ENCODE results near the gene CCDC78. TPM values are rescaled to one million over a fixed set of nuclear protein-coding genes. Genes with fewer than 3 reads are reported as not detected.
A peak's percentile ranks its signal among the peaks of the same experiment; 100 is the strongest.
"Not testable (repeated sequence)": the region's sequence is repeated elsewhere in the genome, so short reads cannot be mapped to it uniquely, and the experiment has no call there.

The CCDC78 gene
- total RNA-seq, 1 donor from 2014 or later = 0.26 TPM

DNA sequence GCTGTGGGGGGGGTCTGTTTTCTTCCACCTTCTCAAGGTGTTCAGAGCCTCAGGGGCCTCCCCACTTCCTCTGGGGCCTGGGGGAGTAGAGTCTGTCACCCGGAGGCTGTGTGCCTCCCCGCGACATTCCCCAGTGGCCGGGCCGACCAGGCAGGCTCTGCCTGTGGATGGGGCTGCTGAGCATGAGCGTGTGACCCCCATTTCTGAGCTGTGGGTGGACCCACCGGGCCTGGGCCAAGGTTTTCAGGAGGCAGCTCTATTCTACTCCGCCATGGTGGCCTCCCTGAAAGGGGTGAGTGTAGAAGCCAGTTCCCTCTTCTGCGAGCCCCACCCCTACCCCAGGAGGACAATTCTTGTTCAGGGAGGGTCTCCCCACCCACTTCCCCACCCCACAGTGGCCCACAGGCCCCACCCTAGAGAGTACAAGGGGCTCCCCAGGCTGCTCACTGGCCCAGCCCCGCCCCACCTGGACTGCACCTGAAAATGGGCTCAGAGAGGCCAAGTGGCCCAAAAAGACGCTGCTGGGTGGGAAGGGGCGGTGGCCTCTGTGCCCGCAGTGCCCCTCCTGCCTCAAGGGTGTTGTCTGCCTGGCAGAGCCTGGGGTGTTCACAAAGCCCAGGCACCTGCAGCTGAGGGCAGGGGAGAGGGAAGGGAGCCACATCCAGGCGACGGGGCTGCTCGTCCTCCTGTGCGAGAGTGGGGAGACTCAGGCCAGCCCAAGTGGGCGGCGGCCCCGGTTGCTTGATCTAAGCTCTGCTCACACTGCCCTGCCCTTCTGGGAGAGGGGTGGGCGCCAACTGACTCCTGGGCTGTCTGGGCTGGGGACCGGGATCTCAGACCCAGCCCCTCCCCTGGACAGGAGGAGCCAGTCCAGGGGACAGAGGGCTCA, 35.6 kb upstream of the CCDC78 start:
- no peak for DNase-seq (ENCODE audit: low read depth in 2 of 2)

DNA sequence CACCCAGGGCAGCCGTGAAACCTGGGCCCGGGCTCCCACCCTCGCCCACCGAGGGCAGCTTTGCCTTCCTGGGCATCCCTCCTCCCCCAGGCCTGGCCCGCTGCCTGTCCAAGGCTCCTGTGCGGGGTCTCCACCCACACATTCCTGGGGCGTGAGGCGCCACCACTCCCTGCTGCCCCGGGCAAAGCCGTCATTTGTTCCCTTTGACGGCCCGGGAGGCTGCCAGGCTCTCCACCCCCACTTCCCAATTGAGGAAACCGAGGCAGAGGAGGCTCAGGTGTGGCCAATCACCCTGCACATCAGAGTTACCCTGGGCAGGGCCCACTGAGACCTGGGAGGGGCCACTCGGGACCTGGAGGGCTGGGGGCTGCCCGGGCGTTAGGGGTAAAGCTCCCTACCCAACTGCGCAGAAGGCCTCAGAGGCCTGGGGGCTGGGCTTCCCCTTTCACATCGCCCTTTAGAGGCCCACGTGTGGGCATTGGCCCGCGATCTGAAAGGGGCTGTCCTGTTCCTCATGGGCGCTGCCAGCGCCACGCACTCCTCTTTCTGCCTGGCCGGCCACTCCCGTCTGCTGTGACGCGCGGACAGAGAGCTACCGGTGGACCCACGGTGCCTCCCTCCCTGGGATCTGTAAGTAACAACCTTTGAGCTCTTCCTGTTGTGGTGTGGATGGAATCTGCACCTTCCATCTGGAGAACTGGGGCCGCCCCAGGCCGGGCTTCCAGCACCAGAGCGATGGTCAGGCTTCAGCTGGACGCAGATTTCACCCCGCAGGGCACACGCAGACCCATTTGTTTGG, 34.5 kb upstream of the CCDC78 start, which contains the start of gene MSLN:
Gene MSLN, plus strand, starts transcription at position 190 of the 799 bp plus-strand sequence. CDS start 1,947 bp downstream, outside the sequence.
- DNase-seq (ENCODE audit: low read depth in 2 of 2) = no peak

DNA sequence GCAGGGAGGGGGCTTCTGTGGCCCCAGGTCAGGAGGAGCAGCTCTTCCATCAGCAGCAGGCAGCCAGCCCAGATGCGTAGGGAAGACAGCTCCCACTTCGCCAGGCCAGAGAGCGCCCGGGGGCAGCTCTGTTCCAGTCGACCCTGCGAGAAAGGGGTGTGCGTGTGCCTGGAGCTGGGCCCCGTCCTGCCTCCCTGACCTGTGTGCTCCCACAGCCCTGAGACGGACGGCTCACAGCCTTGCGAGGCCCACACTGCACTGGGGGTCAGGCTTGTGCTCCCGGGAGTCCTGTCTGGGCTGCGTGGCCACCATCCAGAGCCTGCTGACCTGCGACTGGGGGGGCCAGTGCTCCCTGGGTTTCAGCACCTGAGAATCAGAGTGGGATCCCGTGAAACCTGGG, 33.8 kb upstream of the CCDC78 start:
- DNase-seq (ENCODE audit: low read depth in 2 of 2) = no peak

DNA sequence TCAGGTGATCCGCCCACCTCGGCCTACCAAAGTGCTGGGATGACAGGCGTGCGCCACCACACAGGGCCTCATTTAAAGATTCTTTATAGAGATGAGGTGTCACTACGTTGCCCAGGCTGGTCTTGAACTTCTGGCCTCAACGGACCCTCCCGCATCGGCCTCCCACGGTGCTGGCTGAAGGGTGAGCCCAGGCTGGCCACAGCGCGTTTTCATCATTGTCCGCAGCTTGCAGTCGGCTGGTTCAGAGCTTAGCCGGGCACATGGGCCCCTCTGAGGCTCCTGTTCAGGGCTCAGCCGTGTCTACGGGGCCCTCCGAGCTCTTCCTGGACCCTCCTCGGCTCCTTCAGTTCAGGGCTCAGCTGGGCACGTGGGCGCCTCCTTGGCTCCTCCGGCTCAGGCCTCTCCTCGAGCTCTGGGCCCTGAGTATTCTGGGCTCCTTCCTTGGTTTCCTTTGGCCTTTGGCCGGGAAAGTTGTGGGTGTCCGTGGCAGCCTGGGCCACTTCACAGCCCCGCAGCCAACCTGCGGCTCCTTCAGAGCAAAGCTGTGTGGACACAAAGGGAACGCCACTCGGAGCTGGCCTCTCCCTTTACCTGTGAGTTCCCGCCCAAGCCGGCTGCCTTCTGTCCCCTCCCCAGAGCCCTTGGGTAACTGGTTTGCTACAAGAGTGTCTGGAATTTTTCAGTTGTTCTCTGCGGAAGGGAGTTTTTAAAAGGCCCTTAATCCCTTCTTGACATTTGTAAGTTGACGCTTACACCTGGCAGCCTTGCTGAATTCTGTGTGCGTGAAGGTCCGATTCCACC, 33.1 kb upstream of the CCDC78 start:
- DNase-seq (ENCODE audit: low read depth in 2 of 2) = no peak

DNA sequence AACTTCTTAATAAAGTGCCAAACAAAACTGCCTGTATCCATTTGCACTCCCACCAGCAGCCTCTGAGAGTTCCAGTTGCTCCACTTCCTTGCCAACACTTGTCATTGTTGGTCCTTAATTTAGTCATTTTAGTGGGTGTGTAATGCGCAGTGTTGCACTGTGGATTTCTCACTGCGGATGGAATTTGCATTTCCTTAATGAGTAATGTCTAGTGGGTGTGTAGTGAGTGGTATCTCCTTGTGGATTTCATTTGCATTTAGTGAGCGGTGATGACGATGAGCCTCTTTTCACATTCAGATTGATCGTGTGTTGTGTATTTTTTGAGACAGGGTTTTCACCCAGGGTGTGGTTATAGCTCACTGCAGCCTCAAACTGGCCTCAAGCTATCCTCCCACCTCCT, 30.2 kb upstream of the CCDC78 start:
- DNase-seq (ENCODE audit: low read depth in 2 of 2) = no peak

DNA sequence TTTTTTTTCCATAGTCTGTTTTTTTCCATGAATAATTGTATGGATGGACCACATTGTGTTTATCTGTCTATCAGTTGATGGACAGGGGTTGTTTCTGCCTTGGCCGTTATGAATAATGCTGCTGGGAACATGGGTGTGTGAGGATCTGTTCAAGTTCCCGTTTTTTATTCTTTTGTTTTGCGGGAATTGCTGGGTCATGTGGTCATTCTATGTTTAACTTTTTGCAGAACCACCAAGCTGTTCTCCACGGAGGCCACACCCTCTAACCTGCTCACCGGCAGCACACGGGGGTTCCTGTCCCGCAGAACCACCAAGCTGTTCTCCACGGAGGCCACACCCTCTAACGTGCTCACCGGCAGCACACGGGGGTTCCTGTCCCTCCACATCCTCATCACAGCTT, 28.4 kb upstream of the CCDC78 start:
- DNase-seq (ENCODE audit: low read depth in 2 of 2) = no peak

DNA sequence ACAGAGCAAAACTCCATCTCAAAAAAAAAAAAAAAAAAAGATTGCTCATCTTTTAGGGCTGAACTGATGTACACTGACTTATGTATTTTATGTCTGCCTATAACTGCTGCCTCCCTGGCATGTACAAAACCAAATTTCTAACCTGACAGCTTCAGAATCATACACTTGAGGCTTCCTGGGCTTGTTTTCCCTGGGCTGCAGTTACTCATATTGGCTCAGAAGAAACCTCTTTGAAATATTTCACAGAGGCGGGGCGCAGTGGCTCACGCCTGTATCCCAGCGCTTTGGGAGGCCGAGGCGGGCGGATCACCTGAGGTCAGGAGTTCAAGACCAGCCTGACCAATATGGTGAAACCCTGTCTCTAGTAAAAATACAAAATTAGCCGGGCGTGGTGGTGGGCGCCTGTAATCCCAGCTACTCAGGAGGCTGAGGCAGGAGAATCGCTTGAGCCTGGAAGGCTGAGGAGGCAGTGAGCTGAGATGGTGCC, 27.9 kb upstream of the CCDC78 start:
- not testable (repeated sequence) for DNase-seq (ENCODE audit: low read depth in 2 of 2)

DNA sequence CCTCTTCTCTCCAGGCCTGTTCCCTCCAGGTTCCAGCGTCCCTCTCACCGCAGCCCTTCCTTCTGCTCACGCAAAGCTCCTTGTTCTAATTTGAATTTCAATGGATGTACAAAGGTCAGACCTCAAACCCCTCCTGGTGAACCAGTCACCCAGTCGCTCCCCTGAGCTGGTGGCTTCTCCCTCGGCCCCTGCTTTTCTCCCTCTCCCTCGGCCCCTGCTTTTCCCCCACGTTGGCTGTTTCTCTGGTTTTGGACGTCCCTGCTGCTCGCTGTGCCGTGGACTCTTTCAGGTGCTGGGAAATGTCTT, 25.7 kb upstream of the CCDC78 start:
- DNase-seq (ENCODE audit: low read depth in 2 of 2) = no peak

DNA sequence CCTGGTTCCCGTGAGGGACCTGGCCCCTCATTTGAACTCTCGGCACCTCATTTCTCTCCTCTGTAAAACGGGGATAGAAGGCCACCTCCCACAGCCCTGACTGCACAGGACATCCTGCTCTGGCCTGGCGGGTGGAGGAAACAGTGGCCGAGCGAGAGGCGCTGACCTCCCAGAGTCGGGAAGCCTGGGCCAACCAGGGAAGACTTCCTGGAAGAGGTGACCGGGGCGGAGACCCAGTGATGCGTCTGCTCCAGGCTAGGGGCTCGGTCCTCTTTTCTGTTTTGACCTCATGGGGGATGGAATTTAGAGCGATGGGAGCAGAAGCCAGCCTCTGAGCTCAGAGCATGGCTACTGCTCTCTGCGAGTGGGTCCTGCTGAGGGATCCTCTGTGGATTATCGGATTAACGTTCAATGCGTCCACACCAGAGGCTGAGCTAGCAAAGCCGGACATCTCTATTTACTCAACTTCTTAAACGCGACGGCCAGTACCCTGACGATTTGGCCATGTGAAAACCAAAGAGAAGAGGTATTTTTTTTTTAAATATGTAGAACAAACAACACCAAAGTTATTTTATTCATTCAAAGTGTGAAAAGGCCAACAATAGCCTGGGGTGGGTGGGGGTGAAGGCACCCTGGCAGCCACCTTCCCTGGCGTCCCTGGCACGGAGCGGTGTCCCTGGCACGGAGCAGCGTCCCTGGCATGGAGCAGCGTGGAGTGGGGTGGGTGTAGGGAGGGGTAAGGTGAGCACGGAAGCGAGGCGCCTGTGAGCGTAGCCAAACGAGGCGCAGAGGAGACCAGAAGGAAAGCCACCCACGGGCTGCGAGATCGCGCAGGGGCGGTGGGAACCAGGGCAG, 25.1 kb upstream of the CCDC78 start:
- no peak for DNase-seq (ENCODE audit: low read depth in 2 of 2)

DNA sequence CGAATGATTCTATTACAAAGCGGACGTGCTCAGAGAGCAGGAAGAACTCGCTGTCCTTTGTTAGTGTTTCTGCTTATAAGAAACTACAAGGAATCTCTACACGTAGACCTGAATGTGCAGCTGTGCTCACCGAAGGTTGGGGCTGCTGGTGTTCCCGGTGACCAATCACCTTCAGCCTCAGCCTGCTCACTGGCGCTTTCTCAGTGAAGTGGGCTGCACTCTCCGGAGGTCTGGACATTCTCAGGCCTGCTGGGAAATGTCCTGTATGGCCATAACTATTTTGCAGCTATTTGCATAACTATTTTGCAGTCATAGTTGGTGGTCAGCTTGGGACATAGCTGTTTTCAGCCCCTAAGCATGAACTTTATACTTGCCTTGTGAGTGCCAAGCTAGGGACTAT, 24.2 kb upstream of the CCDC78 start:
- no peak for DNase-seq (ENCODE audit: low read depth in 2 of 2)

DNA sequence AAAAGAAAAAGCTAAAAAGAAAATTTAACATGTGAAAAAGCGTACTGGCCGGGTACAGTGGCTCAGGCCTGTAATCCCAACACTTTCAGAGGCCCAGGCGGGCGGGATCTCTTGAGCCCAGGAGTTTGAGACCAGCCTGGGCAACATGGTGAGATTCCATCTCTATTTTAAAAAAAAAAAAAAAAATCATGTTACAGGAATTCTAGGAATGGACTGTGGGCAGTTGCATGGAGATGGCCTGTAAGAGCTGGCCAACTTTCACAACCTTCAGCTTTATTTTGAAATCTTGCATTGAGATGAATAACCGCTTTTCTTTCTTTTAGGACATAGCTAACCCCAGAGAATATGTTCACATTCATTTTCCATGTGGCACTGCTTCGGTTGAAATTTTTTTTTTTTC, 22.8 kb upstream of the CCDC78 start:
- no peak for DNase-seq (ENCODE audit: low read depth in 2 of 2)

DNA sequence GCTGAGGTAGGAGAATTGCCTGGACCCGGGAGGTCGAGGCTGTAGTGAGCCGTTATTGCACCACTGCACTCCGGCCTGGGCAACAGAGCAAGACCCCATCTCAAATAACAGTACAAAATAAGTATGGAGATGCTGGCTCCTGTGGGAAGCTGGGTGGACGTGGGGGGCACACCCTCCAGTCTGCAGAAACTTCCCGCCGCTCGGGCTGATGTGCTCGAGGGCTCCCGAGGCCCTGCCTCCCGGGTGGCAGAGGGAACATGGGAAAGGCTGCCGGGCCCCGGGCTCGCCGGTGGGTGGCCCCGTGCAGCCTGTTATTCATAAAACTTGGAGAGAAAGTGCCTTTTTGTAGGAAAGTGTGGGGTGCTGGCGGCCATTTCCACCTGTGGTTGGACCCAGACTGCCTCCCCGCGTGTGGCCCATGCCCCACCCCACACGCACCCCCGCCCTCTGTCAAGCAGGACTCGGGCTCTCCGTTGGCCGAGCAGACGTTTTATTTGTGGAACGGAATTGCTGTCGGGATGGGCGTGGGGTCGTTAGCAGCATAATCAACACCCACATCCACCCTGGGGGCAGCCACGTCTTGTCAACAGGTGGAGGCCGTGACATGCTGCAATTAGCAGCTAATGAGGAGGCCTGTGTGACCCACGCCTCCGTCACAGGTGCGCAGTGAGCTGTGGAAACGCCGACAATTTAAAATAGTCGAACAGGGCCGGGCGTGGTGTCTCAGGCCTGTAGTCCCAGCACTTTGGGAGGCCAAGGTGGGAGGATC, 21.9 kb upstream of the CCDC78 start:
- no peak for DNase-seq (ENCODE audit: low read depth in 2 of 2)

DNA sequence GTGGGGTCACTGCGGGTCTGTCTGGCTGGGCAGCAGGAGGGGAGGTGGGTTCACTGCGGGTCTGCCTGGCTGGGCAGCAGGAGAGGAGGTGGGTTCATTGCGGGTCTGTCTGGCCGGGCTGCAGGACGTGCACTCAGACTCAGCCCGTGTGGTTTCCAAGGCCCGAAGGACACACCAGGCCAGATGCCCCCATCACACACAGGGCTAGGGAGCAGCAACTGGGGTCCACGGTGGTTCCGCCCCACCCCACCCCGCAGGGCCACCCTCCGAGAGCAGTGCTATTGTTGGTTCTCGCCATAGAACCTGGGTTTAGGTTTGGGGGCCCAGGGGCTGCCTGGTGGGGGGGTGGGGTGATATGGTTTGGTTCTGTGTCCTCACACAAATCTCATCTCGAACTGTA, 20.4 kb upstream of the CCDC78 start:
- no peak for DNase-seq (ENCODE audit: low read depth in 2 of 2)

DNA sequence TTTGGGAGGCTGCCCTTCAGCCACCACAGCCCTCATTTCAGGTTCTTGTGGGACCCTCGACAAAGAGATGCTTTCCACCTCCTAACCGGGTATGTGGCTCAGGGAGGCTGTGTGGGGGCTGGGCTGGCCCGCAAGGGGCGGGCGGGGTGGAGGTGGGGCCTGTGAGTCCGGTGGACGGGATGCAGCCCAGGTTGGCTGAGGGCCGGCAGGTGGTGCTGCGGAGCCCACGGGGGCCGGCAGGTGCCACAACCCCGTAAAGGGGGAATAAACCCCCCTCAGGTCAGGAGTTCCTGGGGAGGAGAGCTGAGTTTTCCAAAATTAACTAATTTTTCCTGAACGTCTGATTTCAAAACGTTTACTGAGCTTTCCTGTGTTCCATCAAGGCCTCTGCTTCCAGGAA, 19.5 kb upstream of the CCDC78 start:
- no peak for DNase-seq (ENCODE audit: low read depth in 2 of 2)

DNA sequence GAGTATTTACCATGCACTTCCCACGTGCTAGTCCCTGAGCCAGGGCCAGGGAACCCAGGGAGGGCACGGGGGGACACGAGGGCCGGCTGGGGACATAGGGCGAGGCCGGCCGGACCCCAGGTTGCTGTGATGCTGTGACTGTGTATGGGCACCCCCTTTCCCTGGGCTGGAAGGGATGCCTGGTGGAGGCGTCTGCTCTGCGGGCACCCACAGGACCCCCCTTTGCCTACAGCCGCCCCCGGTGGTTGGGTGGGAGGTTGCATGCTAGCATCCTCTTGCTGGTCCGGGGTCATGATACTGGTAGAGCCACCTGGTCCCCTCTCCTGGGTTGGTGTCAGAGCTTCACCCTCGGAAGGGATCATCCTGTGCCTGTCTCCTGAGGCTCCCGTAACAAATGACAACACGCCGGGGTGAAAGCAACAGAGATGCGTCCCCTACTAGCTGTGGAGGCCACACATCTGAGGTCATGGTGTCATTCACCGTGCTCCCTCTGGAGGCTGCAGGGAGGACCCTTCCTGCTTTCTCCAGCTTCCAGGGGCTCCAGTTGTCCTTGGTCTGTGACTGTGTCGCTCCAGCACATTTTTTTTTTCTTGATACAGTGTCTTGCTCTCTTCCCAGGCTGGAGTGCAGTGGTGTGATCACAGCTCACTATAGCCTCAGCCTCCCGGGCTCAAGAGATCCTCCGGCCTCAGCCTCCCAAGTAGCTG, 17.7 kb upstream of the CCDC78 start:
- DNase-seq (ENCODE audit: low read depth in 2 of 2) = no peak

DNA sequence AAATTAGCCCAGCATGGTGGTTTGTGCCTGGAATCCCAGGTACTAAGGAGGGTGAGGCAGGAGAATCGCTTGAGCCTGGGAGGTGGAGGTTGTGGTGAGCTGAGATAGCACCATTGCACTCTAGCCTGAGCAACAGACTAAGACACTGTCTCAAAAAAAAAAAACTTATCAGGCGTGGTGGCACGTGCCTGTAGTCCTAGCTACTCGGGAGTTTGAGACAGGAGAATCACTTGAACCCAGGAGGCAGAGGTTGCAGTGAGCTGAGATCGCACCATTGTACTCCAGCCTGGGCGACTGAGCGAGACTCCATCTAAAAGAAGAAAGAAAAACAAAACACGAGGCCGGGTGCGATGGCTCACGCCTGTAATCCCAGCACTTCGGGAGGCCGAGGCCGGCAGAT, 16.7 kb upstream of the CCDC78 start:
- DNase-seq (ENCODE audit: low read depth in 2 of 2) = not testable (repeated sequence)

DNA sequence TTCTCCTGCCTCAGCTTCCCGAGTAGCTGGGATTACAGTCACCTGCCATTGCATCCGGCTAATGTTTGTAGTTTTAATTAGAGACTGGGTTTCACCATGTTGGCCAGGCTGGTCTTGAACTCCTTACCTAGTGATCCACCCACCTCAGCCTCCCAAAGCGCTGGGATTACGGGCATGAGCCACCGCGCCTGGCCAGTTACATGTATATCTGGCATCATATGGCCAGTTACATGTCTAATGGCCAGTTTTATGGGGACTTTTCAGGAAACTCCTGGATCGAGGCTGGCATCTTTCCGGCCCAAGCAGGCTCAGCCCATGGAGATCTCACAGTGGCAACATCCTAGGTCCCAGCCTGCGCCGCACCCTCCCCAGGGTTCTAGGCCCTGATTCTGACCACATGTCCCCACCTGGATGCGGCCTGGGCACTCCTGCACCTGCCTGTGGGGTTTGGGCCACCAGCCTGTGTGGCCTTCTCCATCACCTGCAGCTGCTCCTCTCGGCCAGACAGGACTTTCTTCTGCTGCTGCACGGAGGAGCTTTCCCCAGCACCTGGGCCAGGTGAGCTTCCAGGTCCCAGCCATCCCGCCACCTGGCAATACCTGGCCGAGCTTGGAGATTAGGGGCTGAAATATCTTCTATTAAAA, 15.9 kb upstream of the CCDC78 start:
- DNase-seq (ENCODE audit: low read depth in 2 of 2) = no peak

DNA sequence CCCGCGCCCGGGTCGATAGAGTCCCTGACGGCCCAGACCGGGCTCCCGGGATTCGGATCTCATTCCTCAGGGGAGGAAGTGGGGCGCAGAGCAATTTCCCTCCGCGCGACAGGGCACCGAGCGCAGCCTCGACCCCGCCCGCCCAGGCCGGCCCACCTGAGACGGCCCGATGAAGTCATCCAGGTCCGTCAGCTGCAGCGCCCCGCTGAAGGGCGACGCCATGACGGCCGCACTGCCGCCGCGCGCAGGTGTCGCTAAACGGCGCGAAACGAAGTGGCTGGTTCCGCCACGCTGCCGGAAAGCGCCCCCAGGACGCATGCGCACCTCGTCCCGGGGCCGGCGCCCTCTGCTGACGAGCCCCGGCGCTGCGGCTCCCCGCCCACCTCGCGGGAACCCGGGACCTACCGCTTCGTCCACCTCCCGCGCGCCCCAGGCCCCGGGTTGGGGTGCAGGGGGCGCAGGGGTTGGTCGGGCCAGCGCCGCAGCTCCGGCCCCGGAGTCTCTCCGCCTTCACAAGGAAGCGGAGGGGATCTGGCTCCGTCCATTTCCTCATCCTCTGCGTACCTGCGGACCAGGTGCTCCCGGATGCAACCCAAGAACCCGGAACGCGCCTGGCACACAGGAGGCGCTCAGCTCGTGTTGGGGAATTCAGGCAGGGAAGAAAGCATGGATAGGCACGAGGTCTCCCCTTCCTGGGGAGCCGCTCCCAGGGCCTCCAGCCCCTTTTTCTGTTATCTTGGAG, 14.7 kb upstream of the CCDC78 start, which contains the start of gene CIAO3:
Gene CIAO3, minus strand, starts transcription at position 234 of the 742 bp plus-strand sequence. Its CDS starts 12 bp downstream, at position 222.
- DNase-seq (ENCODE audit: low read depth in 2 of 2) = peak; percentile 79 to 93
